Caco-2 (cell line): ENCODE measurements around the gene TMEM87A. TPM values are rescaled to one million over a fixed set of nuclear protein-coding genes. Genes with fewer than 3 reads are reported as not detected.

Experiments
- BruUV-seq: library from RNA; stranded (reverse); fragments of 400-500 nt; replicated peaks from 2 replicates; lab custom pipeline; 2021; lab: Mats Ljungman, UMichigan
- CTCF ChIA-PET: fragments of 300-600 bp; sonication (Branson Sonifier 250); formaldehyde crosslinking; loops from one replicate; lab custom pipeline; 2022; ENCODE audit warnings: antibody characterized with exemption; lab: Charles Lee
- POLR2A ChIA-PET: fragments of 300-600 bp; sonication (Branson Sonifier 250); formaldehyde crosslinking; loops from one replicate; lab custom pipeline; 2022; ENCODE audit warnings: antibody characterized with exemption; lab: Charles Lee
- DNase-seq, 2 experiments: peaks; one replicate each; pipeline versions ENCODE4 v3.0.0 to v3.0.0-alpha.2; 2020 to 2022
- H3K27me3 ChIP-seq: replicated peaks from 2 replicates; pipeline ENCODE4 v1.6.0; 2011; ENCODE audit warnings: low read length; ENCODE audit not compliant: control insufficient read depth, insufficient read depth
- H3K36me3 ChIP-seq: 2 replicates; pipeline ENCODE4 v1.5.1; 2011; ENCODE audit warnings: low read length; ENCODE audit not compliant: control insufficient read depth, insufficient read depth
- H3K4me1 ChIP-seq: fragments of 250-450 bp; sonication (Bioruptor Pico); 2 replicates; pipeline ENCODE4 v1.5.1; 2020; ENCODE audit warnings: mild to moderate bottlenecking
- H3K4me3 ChIP-seq: 2 replicates; pipeline ENCODE4 v1.5.1; 2011; ENCODE audit warnings: low read depth, mild to moderate bottlenecking, control low read depth, low read length
- H3K9me3 ChIP-seq: fragments of 250-450 bp; sonication (Bioruptor Pico); 2 replicates; pipeline ENCODE4 v1.5.1; 2020; ENCODE audit warnings: mild to moderate bottlenecking, moderate library complexity
- H3K27ac Mint-ChIP-seq: one replicate; pipeline ENCODE4 v1.8.0; 2022; ENCODE audit warnings: mixed read lengths; ENCODE audit not compliant: unreplicated experiment
- H3K27me3 Mint-ChIP-seq: one replicate; pipeline ENCODE4 v1.8.0; 2022; ENCODE audit warnings: mixed read lengths; ENCODE audit not compliant: insufficient read depth, unreplicated experiment
- H3K36me3 Mint-ChIP-seq: one replicate; pipeline ENCODE4 v1.8.0; 2022; ENCODE audit warnings: mild to moderate bottlenecking, mixed read lengths; ENCODE audit not compliant: insufficient read depth, unreplicated experiment
- H3K4me1 Mint-ChIP-seq: one replicate; pipeline ENCODE4 v1.8.0; 2022; ENCODE audit warnings: low read depth, mixed read lengths; ENCODE audit not compliant: unreplicated experiment
- H3K4me3 Mint-ChIP-seq: one replicate; pipeline ENCODE4 v1.8.0; 2022; ENCODE audit warnings: mild to moderate bottlenecking, moderate library complexity, mixed read lengths; ENCODE audit not compliant: unreplicated experiment
- H3K9me3 Mint-ChIP-seq: one replicate; pipeline ENCODE4 v1.8.0; 2022; ENCODE audit warnings: mixed read lengths; ENCODE audit not compliant: unreplicated experiment
- CTCF ChIP-seq, 2 experiments: fragments of 200-600 bp in 1 of 2; IDR thresholded peaks; 1 replicate in 1 of 2; 2 replicates in 1 of 2; pipeline versions ENCODE4 v1.5.1 to v1.8.0; 2011 to 2022; ENCODE audit warnings: antibody characterized with exemption in 1 of 2, control low read depth in 1 of 2, inconsistent platforms in 1 of 2, low read depth in 1 of 2, low read length in 1 of 2, mild to moderate bottlenecking in 1 of 2, moderate library complexity in 1 of 2; ENCODE audit not compliant: insufficient read depth in 1 of 2, severe bottlenecking in 1 of 2, unreplicated experiment in 1 of 2
- intact Hi-C: fragments of 100-400 bp; cut with micrococcal nuclease; formaldehyde crosslinking; loops from one replicate; pipeline ENCODE4 v1.10.0; 2022; ENCODE audit not compliant: unreplicated experiment
- total RNA-seq: library from RNA; stranded (reverse); gene quantifications from 2 replicates; pipeline ENCODE4 v1.2.3, GENCODE V29; 2022

Gene TMEM87A
- total RNA-seq, 1 experiment from 2014 or later, result 38.4 TPM

GRCh38 chr15:42201801-42202200, 71.4 kb downstream of the TMEM87A start:
- intact Hi-C loops, result no loop called here
- Mint-ChIP-seq H3K27ac (no peak overlapping the region), H3K36me3 (peaks cover 17% of the 10 kb centered on the region), H3K27me3 (no peaks in the 10 kb centered on the region), H3K4me1 (no peaks in the 10 kb centered on the region), H3K9me3 (no peaks in the 10 kb centered on the region), H3K4me3 (no peak overlapping the region)
- Histone ChIP-seq H3K4me1 (no peaks in the 10 kb centered on the region), H3K36me3 (peaks cover 1% of the 10 kb centered on the region), H3K4me3 (no peak overlapping the region), H3K27me3 (no peaks in the 10 kb centered on the region), H3K9me3 (no peaks in the 10 kb centered on the region)
- no peak for TF ChIP-seq CTCF (IDR thresholded peaks at IDR 0.05; ENCODE audit: insufficient read depth in 1 of 2, low read depth in 1 of 2, low read length in 1 of 2, severe bottlenecking in 1 of 2, unreplicated experiment in 1 of 2)
- no peak for DNase-seq
- ChIA-PET CTCF (no interaction called here), POLR2A (no interaction called here)
- BruUV-seq, result no TSS peak

- Mint-ChIP-seq H3K9me3 (no peaks in the 10 kb centered on the region), H3K27me3 (no peaks in the 10 kb centered on the region), H3K4me3 (no peak overlapping the region), H3K4me1 (no peaks in the 10 kb centered on the region), H3K27ac (no peak overlapping the region), H3K36me3 (peaks cover 24% of the 10 kb centered on the region)
- Histone ChIP-seq H3K4me1 (no peaks in the 10 kb centered on the region), H3K36me3 (peaks cover 1% of the 10 kb centered on the region), H3K9me3 (no peaks in the 10 kb centered on the region), H3K27me3 (no peaks in the 10 kb centered on the region), H3K4me3 (no peak overlapping the region)
- TF ChIP-seq CTCF (IDR thresholded peaks at IDR 0.05; ENCODE audit: insufficient read depth in 1 of 2, low read depth in 1 of 2, low read length in 1 of 2, severe bottlenecking in 1 of 2, unreplicated experiment in 1 of 2), result no peak
- POLR2A ChIA-PET, result interaction anchor here (0.7 kb wide), 1 partner anchor 220 kb away, joined by 8 read pairs; no protein-coding TSS in a partner anchor
- no peak for DNase-seq
- intact Hi-C loops, result no loop called here
- CTCF ChIA-PET, result no interaction called here
- no TSS peak for BruUV-seq
Measured at GRCh38 chr15:42199126-42199525, 74.1 kb downstream of the TMEM87A start.

- H3K9me3 Mint-ChIP-seq, result no peaks in the 10 kb centered on the region
- no peaks in the 10 kb centered on the region for H3K27me3 ChIP-seq
- intact Hi-C loops, result no loop called here
- no peaks in the 10 kb centered on the region for H3K4me1 ChIP-seq
- CTCF ChIA-PET, result no interaction called here
- H3K4me1 Mint-ChIP-seq, result no peaks in the 10 kb centered on the region
- peaks cover 1% of the 10 kb centered on the region for H3K36me3 ChIP-seq
- no peak overlapping the region for H3K4me3 ChIP-seq
- TF ChIP-seq CTCF (IDR thresholded peaks at IDR 0.05; ENCODE audit: insufficient read depth in 1 of 2, low read depth in 1 of 2, low read length in 1 of 2, severe bottlenecking in 1 of 2, unreplicated experiment in 1 of 2), result no peak
- H3K9me3 ChIP-seq, result no peaks in the 10 kb centered on the region
- no peaks in the 10 kb centered on the region for H3K27me3 Mint-ChIP-seq
- no peak for DNase-seq
- H3K36me3 Mint-ChIP-seq, result peaks cover 24% of the 10 kb centered on the region
- no peak overlapping the region for H3K4me3 Mint-ChIP-seq
- POLR2A ChIA-PET, result no interaction called here
- no peak overlapping the region for H3K27ac Mint-ChIP-seq
- BruUV-seq, result no TSS peak
Measured at GRCh38 chr15:42198516-42198915, 74.7 kb downstream of the TMEM87A start.
